WTC11 (cell line): ENCODE results near the gene ATP6V1F.

Experiments used
- CBFB ChIP-seq: sonication (generic); formaldehyde crosslinking; IDR thresholded peaks from 2 replicates; pipeline ENCODE4 v1.8.1; 2022; ENCODE audit warnings: mild to moderate bottlenecking, low read depth, missing genetic modification reagents
- CREB1 ChIP-seq: sonication (generic); formaldehyde crosslinking; IDR thresholded peaks from 2 replicates; pipeline ENCODE4 v1.8.0; 2023; ENCODE audit warnings: mild to moderate bottlenecking, missing genetic modification reagents
- CTCF ChIP-seq: fragments of 200-600 bp; IDR thresholded peaks from 2 replicates; pipeline ENCODE4 v1.8.0; 2022; ENCODE audit warnings: antibody characterized with exemption
- MAX ChIP-seq: sonication (generic); formaldehyde crosslinking; IDR thresholded peaks from 2 replicates; pipeline ENCODE4 v1.8.0; 2022; ENCODE audit warnings: mild to moderate bottlenecking, missing genetic modification reagents
- SOX15 ChIP-seq: fragments of 250-450 bp; sonication (Bioruptor Pico); IDR thresholded peaks from 2 replicates; pipeline ENCODE4 v1.9.0; 2021; ENCODE audit warnings: mild to moderate bottlenecking
- USF1 ChIP-seq: sonication (generic); formaldehyde crosslinking; IDR thresholded peaks from 2 replicates; pipeline ENCODE4 v1.8.0; 2022; ENCODE audit warnings: mild to moderate bottlenecking, missing genetic modification reagents
- USF2 ChIP-seq: sonication (generic); formaldehyde crosslinking; IDR thresholded peaks from 2 replicates; pipeline ENCODE4 v1.8.1; 2023; ENCODE audit warnings: mild to moderate bottlenecking, missing genetic modification reagents, moderate library complexity
- ZNF138 ChIP-seq: sonication (generic); formaldehyde crosslinking; conservative IDR thresholded peaks from 2 replicates; pipeline ENCODE4 v1.8.1; 2022; ENCODE audit warnings: mild to moderate bottlenecking, moderate library complexity, missing genetic modification reagents
- ZNF416 ChIP-seq: fragments of 250-450 bp; sonication (Bioruptor Pico); IDR thresholded peaks from 2 replicates; pipeline ENCODE4 v1.9.0; 2021; ENCODE audit warnings: mild to moderate bottlenecking, inconsistent platforms
- ZNF423 ChIP-seq: fragments of 250-450 bp; sonication (Bioruptor Pico); IDR thresholded peaks from 2 replicates; pipeline ENCODE4 v2.1.2; 2022; ENCODE audit warnings: mild to moderate bottlenecking, moderate library complexity
- TF ChIP-seq, protein P1 (sequence below): fragments of 250-450 bp; sonication (Bioruptor Pico); IDR thresholded peaks from 2 replicates; pipeline ENCODE4 v1.9.0; 2021; ENCODE audit warnings: moderate library complexity, mild to moderate bottlenecking, inconsistent platforms, borderline replicate concordance
- TF ChIP-seq, protein P2 (sequence below): sonication (generic); formaldehyde crosslinking; conservative IDR thresholded peaks from 2 replicates; pipeline ENCODE4 v1.8.1; 2022; ENCODE audit warnings: mild to moderate bottlenecking, missing genetic modification reagents

- TF ChIP-seq CTCF (no peak), SOX15 (CRISPR knock-in tag) (no peak), ZNF423 (CRISPR knock-in tag) (no peak), CBFB (CRISPR knock-in tag) (no peak), ZNF416 (CRISPR knock-in tag) (no peak), USF2 (CRISPR knock-in tag) (no peak), USF1 (CRISPR knock-in tag) (no peak), CREB1 (CRISPR knock-in tag) (no peak), ZNF138 (CRISPR knock-in tag) (no peak), MAX (CRISPR knock-in tag) (no peak)
- TF ChIP-seq, protein P1, sequence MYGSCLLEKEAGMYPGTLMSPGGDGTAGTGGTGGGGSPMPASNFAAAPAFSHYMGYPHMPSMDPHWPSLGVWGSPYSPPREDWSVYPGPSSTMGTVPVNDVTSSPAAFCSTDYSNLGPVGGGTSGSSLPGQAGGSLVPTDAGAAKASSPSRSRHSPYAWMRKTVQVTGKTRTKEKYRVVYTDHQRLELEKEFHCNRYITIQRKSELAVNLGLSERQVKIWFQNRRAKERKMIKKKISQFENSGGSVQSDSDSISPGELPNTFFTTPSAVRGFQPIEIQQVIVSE (CRISPR knock-in tag), result no peak
- TF ChIP-seq, protein P2, sequence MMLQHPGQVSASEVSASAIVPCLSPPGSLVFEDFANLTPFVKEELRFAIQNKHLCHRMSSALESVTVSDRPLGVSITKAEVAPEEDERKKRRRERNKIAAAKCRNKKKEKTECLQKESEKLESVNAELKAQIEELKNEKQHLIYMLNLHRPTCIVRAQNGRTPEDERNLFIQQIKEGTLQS (CRISPR knock-in tag), result no peak
These were observed 28.7 kb upstream of the ATP6V1F start for GRCh38 chr7:128833946-128834325.
